ENCODE data around the gene TBX19. TPM values are rescaled to one million over a fixed set of nuclear protein-coding genes. Genes with fewer than 3 reads are reported as not detected.

The TBX19 gene
- total RNA-seq, 1 experiment from 2014 or later: 1.2 TPM

- DNase-seq (ENCODE audit: low spot score) (no peak), ATAC-seq (no peak)
- H3K9me3 Mint-ChIP-seq: no peaks in the 10 kb centered on the region
- POLR2A ChIA-PET: no interaction called here
- H3K4me3 Mint-ChIP-seq: no peak overlapping the region
- CTCF ChIA-PET: interaction anchor here (1.2 kb wide), 1 partner anchor 53 kb away, joined by 4 read pairs; no protein-coding TSS in a partner anchor
- no peak overlapping the region for H3K27ac Mint-ChIP-seq
- H3K36me3 Mint-ChIP-seq: no peaks in the 10 kb centered on the region
- H3K4me1 Mint-ChIP-seq: peaks cover 57% of the 10 kb centered on the region
- peaks cover 32% of the 10 kb centered on the region for H3K27me3 Mint-ChIP-seq (ENCODE audit: low read depth)
- TF ChIP-seq ZNF219 (CRISPR knock-in tag; IDR thresholded peaks at IDR 0.05; ENCODE audit: borderline replicate concordance) (no peak), GRHL2 (CRISPR knock-in tag; IDR thresholded peaks at IDR 0.05; ENCODE audit: insufficient replicate concordance, severe bottlenecking) (no peak), FOXK1 (CRISPR knock-in tag; IDR thresholded peaks at IDR 0.05) (no peak), GABPB1 (CRISPR knock-in tag; IDR thresholded peaks at IDR 0.05) (no peak), ETV6 (CRISPR knock-in tag; IDR thresholded peaks at IDR 0.05) (no peak), NR2C2 (CRISPR knock-in tag; IDR thresholded peaks at IDR 0.05) (no peak), ZNF396 (CRISPR knock-in tag; IDR thresholded peaks at IDR 0.05; ENCODE audit: borderline replicate concordance) (no peak), EMX1 (CRISPR knock-in tag; IDR thresholded peaks at IDR 0.05) (no peak), HMGA2 (CRISPR knock-in tag; IDR thresholded peaks at IDR 0.05) (no peak), ESRRA (CRISPR knock-in tag; IDR thresholded peaks at IDR 0.05; ENCODE audit: borderline replicate concordance) (no peak), MXD4 (CRISPR knock-in tag; IDR thresholded peaks at IDR 0.05; ENCODE audit: borderline replicate concordance) (no peak), NFYB (CRISPR knock-in tag; conservative IDR thresholded peaks at IDR 0.05; ENCODE audit: low read depth) (no peak), CTCF (IDR thresholded peaks at IDR 0.05) (no peak), PREB (CRISPR knock-in tag; IDR thresholded peaks at IDR 0.05; ENCODE audit: borderline replicate concordance) (no peak), MLX (CRISPR knock-in tag; IDR thresholded peaks at IDR 0.05) (no peak), OVOL2 (CRISPR knock-in tag; IDR thresholded peaks at IDR 0.05; ENCODE audit: borderline replicate concordance) (no peak), ZNF281 (CRISPR knock-in tag; IDR thresholded peaks at IDR 0.05) (no peak), ZNF317 (CRISPR knock-in tag; IDR thresholded peaks at IDR 0.05; ENCODE audit: borderline replicate concordance, low read depth) (no peak)
Observed at GRCh38 chr1:168288311-168289052, 7.8 kb downstream of the TBX19 start.

GRCh38 chr1:168291222-168291837 is 10.7 kb downstream of the TBX19 start:
- Mint-ChIP-seq H3K27me3 (ENCODE audit: low read depth) (peaks cover 34% of the 10 kb centered on the region), H3K36me3 (no peaks in the 10 kb centered on the region), H3K27ac (peak overlapping the region; percentile 74; the same call in 1 of the 2 replicates), H3K4me3 (no peak overlapping the region), H3K9me3 (no peaks in the 10 kb centered on the region), H3K4me1 (peaks cover 31% of the 10 kb centered on the region)
- CTCF ChIA-PET: interaction anchor here (1.0 to 1.5 kb wide), 3 partner anchors 51 to 209 kb away, joined by 3 to 6 read pairs (median 5); no protein-coding TSS in a partner anchor
- DNase-seq (ENCODE audit: low spot score) (no peak), ATAC-seq (peak; percentile 63)
- POLR2A ChIA-PET: no interaction called here
- TF ChIP-seq ZNF263 (CRISPR knock-in tag; IDR thresholded peaks at IDR 0.05; ENCODE audit: low read depth) (no peak), KAT7 (CRISPR knock-in tag; IDR thresholded peaks at IDR 0.05; ENCODE audit: borderline replicate concordance) (no peak), ESRRA (CRISPR knock-in tag; IDR thresholded peaks at IDR 0.05; ENCODE audit: borderline replicate concordance) (no peak), ZNF317 (CRISPR knock-in tag; IDR thresholded peaks at IDR 0.05; ENCODE audit: borderline replicate concordance, low read depth) (no peak), MXD4 (CRISPR knock-in tag; IDR thresholded peaks at IDR 0.05; ENCODE audit: borderline replicate concordance) (no peak), GRHL2 (CRISPR knock-in tag; IDR thresholded peaks at IDR 0.05; ENCODE audit: insufficient replicate concordance, severe bottlenecking) (no peak), PREB (CRISPR knock-in tag; IDR thresholded peaks at IDR 0.05; ENCODE audit: borderline replicate concordance) (no peak), ATF2 (CRISPR knock-in tag; IDR thresholded peaks at IDR 0.05; ENCODE audit: borderline replicate concordance, low read depth) (no peak)
